ENCODE measurements around the gene HERC2. TPM values are rescaled to one million over a fixed set of nuclear protein-coding genes. Genes with fewer than 3 reads are reported as not detected.

HERC2 gene
- total and polyA plus RNA-seq, 2 of the 8 experiments (the other 6 are each of a cell fraction or from before 2014, with no cell fraction given) = 83.0 to 88.7 TPM

DNA sequence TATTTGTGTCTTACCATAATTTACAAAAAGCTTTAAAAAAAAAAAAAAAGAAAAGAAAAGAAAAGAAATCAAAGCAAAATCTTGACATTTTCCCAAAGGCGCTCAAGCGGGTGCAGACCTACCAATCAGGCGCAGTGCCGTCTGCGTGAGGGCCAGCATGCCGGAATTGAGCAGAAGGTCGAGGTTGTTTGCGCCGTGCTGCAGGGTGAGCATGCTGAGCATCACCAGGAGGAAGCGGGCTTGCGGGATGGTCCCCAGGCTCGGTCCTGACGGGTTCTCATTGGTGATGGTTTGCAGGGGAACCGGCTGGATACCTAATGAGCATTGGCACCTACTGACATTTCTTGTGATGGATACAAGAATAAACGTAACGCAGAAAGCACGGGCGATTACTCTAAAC, 93.9 kb downstream of the HERC2 start:
- WGBS, 2 experiments (ENCODE audit: extremely low coverage in 1 of 2, insufficient coverage in 1 of 2, insufficient read length in 1 of 2, insufficient replicate concordance in 2 of 2, low coverage in 1 of 2, low lambda C conversion rate in 2 of 2, missing lambda C conversion rate in 1 of 2) = 95% methylated on average over 18 of the region's 18 CpGs; no CpG with 5 or more reads in 1 of the 2 experiments
- H3K4me1 ChIP-seq (replicated peaks in 1 of 4; ENCODE audit: control insufficient read depth in 3 of 4, insufficient read depth in 4 of 4, low read length in 3 of 4) = no peaks in the 10 kb centered on the region
- H2AFZ ChIP-seq (ENCODE audit: low read length) = no peak overlapping the region
- H4K91ac ChIP-seq (replicated peaks; ENCODE audit: insufficient read length, low read length) = no peak overlapping the region
- no peak overlapping the region for H2BK5ac ChIP-seq (ENCODE audit: low read depth, low read length)
- no peak for DNase-seq (ENCODE audit: low read depth in 1 of 2, low spot score in 2 of 2)
- ChIA-PET POLR2A (ENCODE audit: partially characterized antibody) (no interaction called here), CTCF (ENCODE audit: partially characterized antibody) (no interaction called here)
- no peaks in the 10 kb centered on the region for H3K9me3 ChIP-seq (ENCODE audit: insufficient read depth in 2 of 2, low read depth in 1 of 2, low read length in 1 of 2)
- no peak overlapping the region for H3K23ac ChIP-seq (ENCODE audit: insufficient read length)
- no peak for FAIRE-seq
- H2BK120ac ChIP-seq (replicated peaks; ENCODE audit: low read depth, low read length) = no peak overlapping the region
- H2AK5ac ChIP-seq (ENCODE audit: low read depth, low read length) = no peak overlapping the region
- H3K27me3 ChIP-seq (replicated peaks in 1 of 4; ENCODE audit: control insufficient read depth in 3 of 4, extremely low read depth in 1 of 4, insufficient read depth in 3 of 4, low read length in 3 of 4) = no peaks in the 10 kb centered on the region
- no peak overlapping the region for H2BK12ac ChIP-seq (ENCODE audit: low read depth, low read length)
- H4K20me1 ChIP-seq (replicated peaks in 1 of 2; ENCODE audit: control insufficient read depth in 1 of 2, insufficient read depth in 2 of 2, low read length in 2 of 2) = peaks cover 0 to 2% of the 10 kb centered on the region in 2 experiments
- no peak overlapping the region for H2BK20ac ChIP-seq (ENCODE audit: low read length)
- H3K56ac ChIP-seq (replicated peaks; ENCODE audit: insufficient read length, low read depth, low read length) = no peak overlapping the region
- H3K4ac ChIP-seq (replicated peaks; ENCODE audit: insufficient read length, low read depth, low read length) = no peak overlapping the region
- H3K23me2 ChIP-seq (ENCODE audit: low read depth, low read length) = no peaks in the 10 kb centered on the region
- no peaks in the 10 kb centered on the region; a peak in 1 of 4 replicates for H3K79me2 ChIP-seq (ENCODE audit: control insufficient read depth in 1 of 2, insufficient read depth in 2 of 2, low read length in 2 of 2)
- H3K14ac ChIP-seq (ENCODE audit: insufficient read length) = no peak overlapping the region
- no peak overlapping the region for H3K4me2 ChIP-seq (ENCODE audit: insufficient read depth in 1 of 2, low read depth in 2 of 2, low read length in 2 of 2)
- H3K36me3 ChIP-seq (ENCODE audit: control insufficient read depth in 2 of 4, insufficient read depth in 4 of 4, low read length in 3 of 4) = peaks cover 2 to 21% (median 10%) of the 10 kb centered on the region in 4 experiments; a peak in 5 of 8 replicates
- H4K5ac ChIP-seq (ENCODE audit: insufficient read length, low read depth, low read length) = no peak overlapping the region
- H3K27ac ChIP-seq (ENCODE audit: low read depth, low read length) = no peak overlapping the region
- no peak overlapping the region for H4K8ac ChIP-seq (ENCODE audit: extremely low read depth, insufficient read depth, low read length)
- H3K79me1 ChIP-seq (ENCODE audit: low read depth, low read length) = no peaks in the 10 kb centered on the region
- H3K9ac ChIP-seq (replicated peaks in 1 of 4; ENCODE audit: extremely low read depth in 1 of 4, low read depth in 3 of 4, low read length in 3 of 4) = no peak overlapping the region
- H3K18ac ChIP-seq (ENCODE audit: extremely low read depth, low read length) = no peak overlapping the region
- H3K4me3 ChIP-seq (ENCODE audit: extremely low read depth in 1 of 4, insufficient read depth in 2 of 4, low read depth in 3 of 4, low read length in 4 of 4) = no peak overlapping the region
- H2BK15ac ChIP-seq (ENCODE audit: low read length) = no peak overlapping the region
- TF ChIP-seq, protein P1, sequence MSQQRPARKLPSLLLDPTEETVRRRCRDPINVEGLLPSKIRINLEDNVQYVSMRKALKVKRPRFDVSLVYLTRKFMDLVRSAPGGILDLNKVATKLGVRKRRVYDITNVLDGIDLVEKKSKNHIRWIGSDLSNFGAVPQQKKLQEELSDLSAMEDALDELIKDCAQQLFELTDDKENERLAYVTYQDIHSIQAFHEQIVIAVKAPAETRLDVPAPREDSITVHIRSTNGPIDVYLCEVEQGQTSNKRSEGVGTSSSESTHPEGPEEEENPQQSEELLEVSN (IDR thresholded peaks at IDR 0.05) = no peak
- TF ChIP-seq, protein P2, sequence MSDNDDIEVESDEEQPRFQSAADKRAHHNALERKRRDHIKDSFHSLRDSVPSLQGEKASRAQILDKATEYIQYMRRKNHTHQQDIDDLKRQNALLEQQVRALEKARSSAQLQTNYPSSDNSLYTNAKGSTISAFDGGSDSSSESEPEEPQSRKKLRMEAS (IDR thresholded peaks at IDR 0.05) = no peak
- TF ChIP-seq POLR2A (IDR thresholded peaks at IDR 0.05; ENCODE audit: control extremely low read depth in 1 of 2, low read depth in 2 of 2, low read length in 2 of 2) = no peak
- TF ChIP-seq KDM5A (IDR thresholded peaks at IDR 0.05; ENCODE audit: low read length) = no peak
- TF ChIP-seq TBP (IDR thresholded peaks at IDR 0.05; ENCODE audit: low read depth, low read length) = no peak
- no peak for TF ChIP-seq NRF1 (IDR thresholded peaks at IDR 0.05; ENCODE audit: low read depth, low read length)
- TF ChIP-seq SP1 (IDR thresholded peaks at IDR 0.05; ENCODE audit: low read depth, low read length) = no peak
- no peak for TF ChIP-seq SP2 (IDR thresholded peaks at IDR 0.05; ENCODE audit: low read length)
- no peak for TF ChIP-seq CHD2 (IDR thresholded peaks at IDR 0.05; ENCODE audit: low read length)
- TF ChIP-seq ASH2L (IDR thresholded peaks at IDR 0.05; ENCODE audit: low read length) = no peak
- TF ChIP-seq CHD1 (IDR thresholded peaks at IDR 0.05; ENCODE audit: low read depth, low read length) = no peak
- TF ChIP-seq RBBP5 (IDR thresholded peaks at IDR 0.05; ENCODE audit: borderline replicate concordance, low read depth, low read length) = no peak
- TF ChIP-seq KDM4A (IDR thresholded peaks at IDR 0.05; ENCODE audit: low read depth, low read length, severe bottlenecking) = no peak
- TF ChIP-seq BACH1 (IDR thresholded peaks at IDR 0.05; ENCODE audit: low read length) = no peak
- TF ChIP-seq PHF8 (conservative IDR thresholded peaks at IDR 0.05; ENCODE audit: low read depth, low read length) = no peak
- no peak for TF ChIP-seq SAP30 (IDR thresholded peaks at IDR 0.05; ENCODE audit: insufficient read depth, insufficient replicate concordance, low read length)
